ENCODE data around the gene CCS.

DNA sequence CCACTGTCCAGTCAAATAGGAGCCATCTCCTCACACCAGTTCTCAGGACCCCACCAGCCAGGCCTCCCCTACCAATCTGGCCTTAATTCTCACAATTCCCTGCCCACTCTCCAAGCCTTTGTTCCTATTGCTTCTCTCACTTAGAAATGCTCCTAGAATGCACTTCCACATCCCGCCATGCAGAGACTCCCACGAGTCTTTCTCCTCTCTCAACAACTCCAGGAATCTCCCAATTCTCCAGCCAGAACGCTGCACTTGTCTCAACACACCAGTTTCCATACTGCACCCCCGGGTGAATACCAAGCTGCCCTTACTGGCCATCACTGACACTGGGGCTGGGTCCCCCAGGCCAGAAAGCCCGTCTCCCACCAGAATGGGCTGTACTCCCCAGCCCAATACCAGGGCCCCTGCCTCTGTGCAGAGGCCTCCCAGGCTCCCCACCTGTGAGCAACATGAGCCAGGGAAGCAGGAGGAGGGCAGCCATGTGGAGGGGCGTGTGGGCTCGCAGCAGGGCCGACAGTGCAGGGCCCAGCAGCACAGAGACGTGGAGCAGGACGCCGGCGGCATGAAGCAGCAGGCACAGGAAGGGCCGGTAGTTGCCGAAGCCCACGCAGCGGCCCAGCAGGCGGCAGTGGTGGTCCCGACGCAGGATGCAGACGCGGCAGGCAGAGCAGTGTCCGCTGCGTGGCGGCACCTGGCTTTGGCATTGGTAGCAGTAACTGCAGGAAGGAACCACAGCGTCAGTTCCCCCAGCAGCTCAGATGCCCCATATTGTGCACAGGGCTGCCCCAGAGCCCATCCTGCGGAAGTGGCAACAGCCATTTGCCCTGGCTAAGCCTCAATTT is 49.5 kb upstream of the CCS start:
- TF ChIP-seq POLR2A (IDR thresholded peaks at IDR 0.05) = no peak
- TF ChIP-seq, protein P1, sequence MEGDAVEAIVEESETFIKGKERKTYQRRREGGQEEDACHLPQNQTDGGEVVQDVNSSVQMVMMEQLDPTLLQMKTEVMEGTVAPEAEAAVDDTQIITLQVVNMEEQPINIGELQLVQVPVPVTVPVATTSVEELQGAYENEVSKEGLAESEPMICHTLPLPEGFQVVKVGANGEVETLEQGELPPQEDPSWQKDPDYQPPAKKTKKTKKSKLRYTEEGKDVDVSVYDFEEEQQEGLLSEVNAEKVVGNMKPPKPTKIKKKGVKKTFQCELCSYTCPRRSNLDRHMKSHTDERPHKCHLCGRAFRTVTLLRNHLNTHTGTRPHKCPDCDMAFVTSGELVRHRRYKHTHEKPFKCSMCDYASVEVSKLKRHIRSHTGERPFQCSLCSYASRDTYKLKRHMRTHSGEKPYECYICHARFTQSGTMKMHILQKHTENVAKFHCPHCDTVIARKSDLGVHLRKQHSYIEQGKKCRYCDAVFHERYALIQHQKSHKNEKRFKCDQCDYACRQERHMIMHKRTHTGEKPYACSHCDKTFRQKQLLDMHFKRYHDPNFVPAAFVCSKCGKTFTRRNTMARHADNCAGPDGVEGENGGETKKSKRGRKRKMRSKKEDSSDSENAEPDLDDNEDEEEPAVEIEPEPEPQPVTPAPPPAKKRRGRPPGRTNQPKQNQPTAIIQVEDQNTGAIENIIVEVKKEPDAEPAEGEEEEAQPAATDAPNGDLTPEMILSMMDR (IDR thresholded peaks at IDR 0.05) = peak in 5 of 6 experiments; percentile 7 to 53 (median 27)

All from Peyer's patch (tissue), 4 donors.